Panc1 (cell line): ENCODE measurements around the gene UVSSA.

Experiments used
- CTCF ChIP-seq: fragments of 450-650 bp; IDR thresholded peaks from 2 replicates; pipeline ENCODE4 v1.5.1; 2017; ENCODE audit warnings: mild to moderate bottlenecking
- POLR2AphosphoS5 ChIP-seq: IDR thresholded peaks from 2 replicates; pipeline ENCODE4 v1.6.1; 2012; ENCODE audit warnings: mild to moderate bottlenecking, low read depth, low read length, moderate library complexity
- REST ChIP-seq, 2 experiments: IDR thresholded peaks; 2 replicates each; pipeline ENCODE4 v1.6.1; 2011 to 2012; ENCODE audit warnings: low read depth in 2 of 2, control low read depth in 1 of 2, low read length in 1 of 2, mild to moderate bottlenecking in 1 of 2, moderate library complexity in 1 of 2; ENCODE audit not compliant: insufficient read depth in 1 of 2
- SIN3A ChIP-seq: IDR thresholded peaks from 2 replicates; pipeline ENCODE4 v1.6.1; 2012; ENCODE audit warnings: low read depth, mild to moderate bottlenecking, low read length, moderate library complexity, borderline replicate concordance; ENCODE audit not compliant: insufficient read depth
- TCF7L2 ChIP-seq: IDR thresholded peaks from 2 replicates; pipeline ENCODE4 v1.6.1; 2011; ENCODE audit warnings: mild to moderate bottlenecking, low read depth, low read length, inconsistent platforms

- TF ChIP-seq REST (IDR thresholded peaks at IDR 0.05; ENCODE audit: insufficient read depth in 1 of 2, low read depth in 2 of 2, low read length in 1 of 2) (no peak), CTCF (no peak), POLR2AphosphoS5 (no peak), TCF7L2 (no peak), SIN3A (no peak)
Measured at GRCh38 chr4:1305261-1305711, 41.7 kb upstream of the UVSSA start.
